IMR-90 (cell line): ENCODE results near the gene ZDHHC3. TPM values are rescaled to one million over a fixed set of nuclear protein-coding genes. Genes with fewer than 3 reads are reported as not detected.

Source experiments
- ATAC-seq: fragments of 200-7000 bp; cut with Tn5 transposase; 2 replicates; pipeline ENCODE4 v1.9.1; 2020; ENCODE audit warnings: low read depth, mild to moderate bottlenecking, moderate library complexity
- BruUV-seq: library from RNA; stranded (reverse); fragments of 400-500 nt; replicated peaks from 2 replicates; lab custom pipeline; 2021; lab: Mats Ljungman, UMichigan
- CTCF ChIA-PET: fragments of 300-600 bp; formaldehyde crosslinking; extraction: SDS; loops from one replicate; lab custom pipeline; 2021; ENCODE audit warnings: antibody characterized with exemption; lab: Yijun Ruan, JAX
- POLR2A ChIA-PET: fragments of 300-600 bp; sonication (Branson Sonifier 250); formaldehyde crosslinking; loops from one replicate; lab custom pipeline; 2022; ENCODE audit warnings: antibody characterized with exemption; ENCODE audit not compliant: unreplicated experiment; lab: Charles Lee
- DNase-seq: peaks from one replicate; pipeline ENCODE4 v3.0.0; 2013
- H2AFZ ChIP-seq: replicated peaks from 2 replicates; pipeline ENCODE3; 2013; ENCODE audit warnings: low read length, mild to moderate bottlenecking; ENCODE audit not compliant: poor library complexity
- H2AK5ac ChIP-seq: 2 replicates; pipeline ENCODE4 v1.6.1; 2013; ENCODE audit warnings: low read depth, low read length, inconsistent platforms
- H2AK9ac ChIP-seq: replicated peaks from 2 replicates; pipeline ENCODE3; 2013; ENCODE audit warnings: mild to moderate bottlenecking, low read depth, low read length, moderate library complexity; ENCODE audit not compliant: poor library complexity
- H2BK120ac ChIP-seq: 2 replicates; pipeline ENCODE4 v1.6.1; 2013; ENCODE audit warnings: low read depth, low read length, inconsistent platforms
- H2BK15ac ChIP-seq: 3 replicates; pipeline ENCODE4 v1.6.1; 2013; ENCODE audit warnings: low read depth, low read length, inconsistent platforms
- H2BK20ac ChIP-seq: 2 replicates; pipeline ENCODE4 v1.6.1; 2013; ENCODE audit warnings: low read depth, mild to moderate bottlenecking, inconsistent platforms, low read length, moderate library complexity
- H2BK5ac ChIP-seq: 2 replicates; pipeline ENCODE4 v1.6.1; 2013; ENCODE audit warnings: mild to moderate bottlenecking, low read depth, low read length, inconsistent platforms; ENCODE audit not compliant: poor library complexity, severe bottlenecking
- H3K14ac ChIP-seq: replicated peaks from 2 replicates; pipeline ENCODE4 v1.6.1; 2013; ENCODE audit warnings: low read depth, low read length, inconsistent platforms
- H3K18ac ChIP-seq: 2 replicates; pipeline ENCODE4 v1.6.1; 2013; ENCODE audit warnings: low read depth, low read length, control low read depth
- H3K23ac ChIP-seq: 2 replicates; pipeline ENCODE4 v1.6.1; 2013; ENCODE audit warnings: low read depth, low read length, inconsistent platforms
- H3K27ac ChIP-seq: 2 replicates; pipeline ENCODE4 v1.5.1; 2013; ENCODE audit warnings: mild to moderate bottlenecking, control low read depth, low read length; ENCODE audit not compliant: insufficient read depth
- H3K27me3 ChIP-seq: 2 replicates; pipeline ENCODE4 v1.6.1; 2013; ENCODE audit warnings: low read length; ENCODE audit not compliant: control insufficient read depth, insufficient read depth
- H3K36me3 ChIP-seq: 2 replicates; pipeline ENCODE4 v1.6.1; 2013; ENCODE audit warnings: low read length, mixed read lengths; ENCODE audit not compliant: control insufficient read depth, insufficient read depth
- H3K4ac ChIP-seq: 2 replicates; pipeline ENCODE4 v1.6.1; 2013; ENCODE audit warnings: low read depth, low read length, inconsistent platforms
- H3K4me1 ChIP-seq: 2 replicates; pipeline ENCODE4 v1.6.1; 2013; ENCODE audit warnings: low read length, mixed read lengths; ENCODE audit not compliant: control insufficient read depth, insufficient read depth
- H3K4me2 ChIP-seq: 2 replicates; pipeline ENCODE4 v1.6.1; 2013; ENCODE audit warnings: low read depth, mild to moderate bottlenecking, control low read depth, low read length, moderate library complexity
- H3K4me3 ChIP-seq: 2 replicates; pipeline ENCODE4 v1.5.1; 2013; ENCODE audit warnings: low read depth, mild to moderate bottlenecking, control low read depth, low read length, moderate library complexity; ENCODE audit not compliant: insufficient read depth
- H3K56ac ChIP-seq: 2 replicates; pipeline ENCODE4 v1.6.1; 2013; ENCODE audit warnings: low read length, inconsistent platforms; ENCODE audit not compliant: insufficient read depth; ENCODE audit errors: extremely low read depth
- H3K79me1 ChIP-seq, 2 experiments: 2 replicates each; pipeline ENCODE4 v1.6.1; 2013; ENCODE audit warnings: low read length in 2 of 2, inconsistent platforms in 1 of 2, low read depth in 1 of 2
- H3K9ac ChIP-seq: 2 replicates; pipeline ENCODE4 v1.6.1; 2013; ENCODE audit warnings: low read depth, low read length, control low read depth
- H3K9me1 ChIP-seq: 2 replicates; pipeline ENCODE4 v1.6.1; 2013; ENCODE audit warnings: low read length, inconsistent platforms; ENCODE audit not compliant: insufficient read depth
- H3K9me3 ChIP-seq: 2 replicates; pipeline ENCODE4 v1.6.1; 2013; ENCODE audit warnings: low read length; ENCODE audit not compliant: control insufficient read depth, insufficient read depth
- H4K20me1 ChIP-seq: 2 replicates; pipeline ENCODE4 v1.6.1; 2013; ENCODE audit warnings: low read length, inconsistent platforms; ENCODE audit not compliant: insufficient read depth
- H4K5ac ChIP-seq: 2 replicates; pipeline ENCODE4 v1.6.1; 2013; ENCODE audit warnings: mild to moderate bottlenecking, low read depth, low read length, control low read depth
- H4K8ac ChIP-seq, 2 experiments: 2 replicates each; pipeline ENCODE4 v1.6.1; 2013; ENCODE audit warnings: low read depth in 2 of 2, low read length in 2 of 2, control low read depth in 1 of 2, inconsistent platforms in 1 of 2
- H4K91ac ChIP-seq: 2 replicates; pipeline ENCODE4 v1.6.1; 2013; ENCODE audit warnings: low read depth, low read length, inconsistent platforms; ENCODE audit not compliant: insufficient read depth
- BHLHE40 ChIP-seq: fragments of 150-350 bp; IDR thresholded peaks from 2 replicates; pipeline ENCODE4 v1.6.1; 2016; ENCODE audit warnings: mild to moderate bottlenecking, low read depth, low read length
- CEBPB ChIP-seq: IDR thresholded peaks from 2 replicates; pipeline ENCODE4 v1.6.1; 2012; ENCODE audit warnings: low read depth, low read length, improper control_type of control experiment
- POLR2A ChIP-seq: IDR thresholded peaks from 2 replicates; pipeline ENCODE4 v1.6.1; 2012; ENCODE audit warnings: mild to moderate bottlenecking, low read depth, low read length
- RAD21 ChIP-seq: IDR thresholded peaks from 2 replicates; pipeline ENCODE4 v1.6.1; 2012; ENCODE audit warnings: low read length, improper control_type of control experiment
- RFX5 ChIP-seq: IDR thresholded peaks from 2 replicates; pipeline ENCODE4 v1.8.0; 2012; ENCODE audit warnings: low read depth, mild to moderate bottlenecking, low read length, moderate library complexity
- SMC3 ChIP-seq: fragments of 150-350 bp; IDR thresholded peaks from 2 replicates; pipeline ENCODE4 v1.6.1; 2016; ENCODE audit warnings: low read depth, mild to moderate bottlenecking, antibody characterized with exemption, low read length, moderate library complexity
- WGBS, 2 experiments: methylation state at CpG; one replicate each; pipeline versions ENCODE4 v1.1.5 to v1.1.7; 2013; ENCODE audit warnings: missing lambda C conversion rate in 2 of 2; ENCODE audit not compliant: insufficient read length in 1 of 2; ENCODE audit errors: extremely low coverage in 2 of 2; 5-methylcytosine and 5-hydroxymethylcytosine counted together
- dilution Hi-C: fragments of 300-500 bp; cut with HindIII; formaldehyde crosslinking; loops from one replicate; pipeline ENCODE4 v1.14.3; 2018; ENCODE audit warnings: low sequenced_read_pairs; ENCODE audit not compliant: unreplicated experiment
- in situ Hi-C: fragments of 300-500 bp; cut with MboI; formaldehyde crosslinking; loops from 3 replicates; pipeline ENCODE4 v1.14.3; 2019; ENCODE audit warnings: low sequenced_read_pairs, inconsistent platforms, mixed read lengths
- intact Hi-C: fragments of 100-400 bp; cut with micrococcal nuclease; formaldehyde crosslinking; loops from 2 replicates; pipeline ENCODE4 v1.10.0; 2022
- polyA plus RNA-seq, 3 experiments: library from polyadenylated mRNA; depleted of rRNA; stranded (reverse); fragments of >200 nt; gene quantifications; 2 replicates each; pipeline ENCODE4 v1.2.3, GENCODE V29; 2012; ENCODE audit warnings: low replicate concordance in 1 of 3
- total RNA-seq: library from RNA; depleted of rRNA; stranded (reverse); fragments of >200 nt; gene quantifications from 2 replicates; pipeline ENCODE4 v1.2.3, GENCODE V29; 2012
- TF ChIP-seq, protein P1 (sequence below): fragments of 150-350 bp; IDR thresholded peaks from 2 replicates; pipeline ENCODE4 v1.6.1; 2016; ENCODE audit warnings: low read depth, mild to moderate bottlenecking, low read length, moderate library complexity, borderline replicate concordance
- TF ChIP-seq, protein P2 (sequence below): conservative IDR thresholded peaks from 2 replicates; pipeline ENCODE4 v1.5.1; 2012; ENCODE audit warnings: mild to moderate bottlenecking, low read depth, low read length, improper control_type of control experiment

Gene ZDHHC3
- total and polyA plus RNA-seq, 2 of the 4 experiments (the other 2 are of a cell fraction) = 57.7 to 59.6 TPM

DNA sequence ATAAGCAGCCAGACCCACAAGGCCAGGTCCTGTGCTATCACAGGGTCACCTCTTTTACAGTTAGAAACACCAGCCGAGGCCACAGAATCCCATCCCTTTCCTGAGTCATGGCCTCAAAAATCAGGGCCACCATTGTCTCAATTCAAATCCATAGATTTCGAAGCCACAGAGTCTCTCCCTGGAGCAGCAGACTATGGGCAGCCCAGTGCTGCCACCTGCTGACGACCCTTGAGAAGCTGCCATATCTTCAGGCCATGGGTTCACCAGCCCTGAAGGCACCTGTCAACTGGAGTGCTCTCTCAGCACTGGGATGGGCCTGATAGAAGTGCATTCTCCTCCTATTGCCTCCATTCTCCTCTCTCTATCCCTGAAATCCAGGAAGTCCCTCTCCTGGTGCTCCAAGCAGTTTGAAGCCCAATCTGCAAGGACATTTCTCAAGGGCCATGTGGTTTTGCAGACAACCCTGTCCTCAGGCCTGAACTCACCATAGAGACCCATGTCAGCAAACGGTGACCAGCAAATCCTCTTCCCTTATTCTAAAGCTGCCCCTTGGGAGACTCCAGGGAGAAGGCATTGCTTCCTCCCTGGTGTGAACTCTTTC is 62.0 kb downstream of the ZDHHC3 start:
- Histone ChIP-seq H3K4me2 (no peak overlapping the region), H2BK5ac (no peak overlapping the region), H2AK5ac (no peak overlapping the region), H2BK20ac (no peak overlapping the region), H3K4me1 (no peaks in the 10 kb centered on the region), H4K20me1 (no peaks in the 10 kb centered on the region), H3K27ac (no peak overlapping the region), H3K9me3 (no peaks in the 10 kb centered on the region), H3K18ac (no peak overlapping the region), H3K27me3 (no peaks in the 10 kb centered on the region; the same call in 1 of the 2 replicates), H3K9ac (no peak overlapping the region), H2AFZ (peak overlapping the region; percentile 78), H3K9me1 (no peaks in the 10 kb centered on the region), H3K14ac (no peak overlapping the region), H3K36me3 (peaks cover 4% of the 10 kb centered on the region; the same call in 1 of the 2 replicates), H2BK120ac (no peak overlapping the region), H3K4me3 (no peak overlapping the region), H2AK9ac (peak overlapping the region; percentile 79), H2BK15ac (no peak overlapping the region), H4K5ac (no peak overlapping the region), H3K79me1 (no peaks in the 10 kb centered on the region), H3K4ac (no peak overlapping the region), H3K23ac (no peak overlapping the region), H4K8ac (no peak overlapping the region), H3K56ac (no peak overlapping the region), H4K91ac (no peak overlapping the region)
- POLR2A ChIA-PET = no interaction called here
- BruUV-seq = no TSS peak
- in situ Hi-C loops = no loop called here
- peak; percentile 69 for DNase-seq
- peak; percentile 82 for ATAC-seq
- intact Hi-C loops = loop anchor here (1.0 to 10.0 kb wide), 4 partner anchors 53 to 382 kb away; partner anchors contain the start of genes TMEM42 and ZNF35
- CTCF ChIA-PET = interaction anchor here (0.6 to 1.0 kb wide), 3 partner anchors 10 to 821 kb away, joined by 3 to 4 read pairs (median 3); no protein-coding TSS in a partner anchor
- 17% methylated on average over 2 of the region's 4 CpGs; no CpG with 5 or more reads in 1 of the 2 experiments for WGBS, 2 experiments
- dilution Hi-C loops = no loop called here
- TF ChIP-seq POLR2A (no peak), RAD21 (peak; percentile 92), CEBPB (no peak), BHLHE40 (no peak), RFX5 (no peak), SMC3 (peak; percentile 87)
- TF ChIP-seq, protein P1, sequence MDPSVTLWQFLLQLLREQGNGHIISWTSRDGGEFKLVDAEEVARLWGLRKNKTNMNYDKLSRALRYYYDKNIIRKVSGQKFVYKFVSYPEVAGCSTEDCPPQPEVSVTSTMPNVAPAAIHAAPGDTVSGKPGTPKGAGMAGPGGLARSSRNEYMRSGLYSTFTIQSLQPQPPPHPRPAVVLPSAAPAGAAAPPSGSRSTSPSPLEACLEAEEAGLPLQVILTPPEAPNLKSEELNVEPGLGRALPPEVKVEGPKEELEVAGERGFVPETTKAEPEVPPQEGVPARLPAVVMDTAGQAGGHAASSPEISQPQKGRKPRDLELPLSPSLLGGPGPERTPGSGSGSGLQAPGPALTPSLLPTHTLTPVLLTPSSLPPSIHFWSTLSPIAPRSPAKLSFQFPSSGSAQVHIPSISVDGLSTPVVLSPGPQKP = no peak
- TF ChIP-seq, protein P2, sequence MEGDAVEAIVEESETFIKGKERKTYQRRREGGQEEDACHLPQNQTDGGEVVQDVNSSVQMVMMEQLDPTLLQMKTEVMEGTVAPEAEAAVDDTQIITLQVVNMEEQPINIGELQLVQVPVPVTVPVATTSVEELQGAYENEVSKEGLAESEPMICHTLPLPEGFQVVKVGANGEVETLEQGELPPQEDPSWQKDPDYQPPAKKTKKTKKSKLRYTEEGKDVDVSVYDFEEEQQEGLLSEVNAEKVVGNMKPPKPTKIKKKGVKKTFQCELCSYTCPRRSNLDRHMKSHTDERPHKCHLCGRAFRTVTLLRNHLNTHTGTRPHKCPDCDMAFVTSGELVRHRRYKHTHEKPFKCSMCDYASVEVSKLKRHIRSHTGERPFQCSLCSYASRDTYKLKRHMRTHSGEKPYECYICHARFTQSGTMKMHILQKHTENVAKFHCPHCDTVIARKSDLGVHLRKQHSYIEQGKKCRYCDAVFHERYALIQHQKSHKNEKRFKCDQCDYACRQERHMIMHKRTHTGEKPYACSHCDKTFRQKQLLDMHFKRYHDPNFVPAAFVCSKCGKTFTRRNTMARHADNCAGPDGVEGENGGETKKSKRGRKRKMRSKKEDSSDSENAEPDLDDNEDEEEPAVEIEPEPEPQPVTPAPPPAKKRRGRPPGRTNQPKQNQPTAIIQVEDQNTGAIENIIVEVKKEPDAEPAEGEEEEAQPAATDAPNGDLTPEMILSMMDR = peak; percentile 79
